Measurements from ENCODE around the gene FNDC8.
A peak's percentile ranks its signal among the peaks of the same experiment; 100 is the strongest.
"Not testable (repeated sequence)": the region's sequence is repeated elsewhere in the genome, so short reads cannot be mapped to it uniquely, and the experiment has no call there.

Gene FNDC8

DNA sequence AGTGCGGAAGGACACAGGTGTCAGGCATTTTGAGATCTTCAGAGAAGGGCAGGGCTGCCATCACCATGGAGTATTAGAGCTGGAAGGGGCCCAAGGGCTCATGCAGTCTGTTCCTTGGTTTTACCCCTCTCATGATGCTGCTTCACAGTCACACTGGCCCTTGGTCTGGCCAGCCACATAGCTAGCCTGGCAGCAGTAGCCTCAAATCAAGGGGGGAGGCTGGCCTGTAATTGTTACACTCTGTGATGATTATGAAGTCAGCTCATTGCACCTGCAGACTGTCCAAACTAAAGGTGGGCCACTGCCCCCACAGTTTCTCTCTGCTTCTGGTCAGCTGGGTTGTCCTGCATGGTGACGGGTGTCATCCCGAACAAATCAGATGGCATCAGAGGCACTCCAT is at the start of gene FNDC8:
TSS of gene FNDC8 (plus strand) at position 301 of the 400 bp plus-strand sequence. CDS start at position 380, 79 bp downstream.
- DNase-seq = no peak

- DNase-seq = no peak
Measured at GRCh38 chr17:35073183-35073790, 48.1 kb upstream of the FNDC8 start.

- no peak for DNase-seq
Measured at GRCh38 chr17:35073991-35074627, 47.3 kb upstream of the FNDC8 start.

- no peak for DNase-seq
Measured at GRCh38 chr17:35074711-35075707, 46.4 kb upstream of the FNDC8 start.

GRCh38 chr17:35076874-35077273 is 44.5 kb upstream of the FNDC8 start:
- no peak for DNase-seq

- no peak for DNase-seq
Measured at GRCh38 chr17:35079547-35080423, 41.6 kb upstream of the FNDC8 start.

- no peak for DNase-seq
Measured at GRCh38 chr17:35080536-35080935, 40.9 kb upstream of the FNDC8 start.

DNA sequence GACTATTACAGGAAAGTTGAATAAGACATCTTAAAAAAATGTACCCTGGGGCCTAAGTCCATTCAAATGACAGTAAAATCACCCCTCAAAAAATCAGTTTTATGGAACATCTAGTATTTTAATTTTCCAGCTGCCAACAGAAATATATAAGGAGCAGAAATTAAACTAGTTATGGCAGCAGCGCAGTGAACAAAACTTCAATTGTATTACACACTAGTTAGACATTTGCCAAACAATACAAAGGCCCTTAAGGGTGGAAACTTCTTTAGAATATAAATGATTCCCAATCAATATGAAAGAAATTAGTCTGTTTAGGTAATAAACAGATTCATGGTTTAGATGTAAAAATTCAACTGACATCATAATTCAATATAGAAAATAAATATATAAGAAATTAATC is 39.8 kb upstream of the FNDC8 start:
- DNase-seq = no peak

DNA sequence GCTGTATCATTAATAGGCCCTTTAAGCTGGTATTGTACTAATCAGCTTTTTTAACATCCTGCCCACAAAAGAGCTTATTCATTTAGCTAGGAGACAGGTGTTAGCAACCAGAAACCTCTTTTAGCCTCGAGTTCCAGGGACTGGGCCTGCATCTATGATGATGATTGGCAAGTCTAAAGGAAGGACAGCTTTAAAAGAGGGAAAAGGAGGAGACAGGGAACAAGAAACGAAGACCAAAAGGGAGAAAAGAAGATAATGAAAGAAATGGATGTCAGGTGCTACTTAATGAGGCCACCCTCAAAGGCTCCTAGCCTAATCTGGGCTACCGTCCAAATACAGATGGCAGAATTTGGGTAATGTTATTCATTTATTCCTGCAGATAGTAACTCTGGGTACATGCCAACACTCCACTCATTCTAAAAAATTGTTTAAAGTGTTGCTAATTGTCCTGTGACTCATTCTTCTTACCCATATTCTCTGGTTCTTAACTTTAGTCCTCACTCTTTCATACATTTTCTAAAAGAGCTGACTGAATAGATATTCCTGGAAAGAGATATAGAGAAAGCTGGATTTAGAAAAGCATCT is 39.2 kb upstream of the FNDC8 start:
- DNase-seq = no peak

DNA sequence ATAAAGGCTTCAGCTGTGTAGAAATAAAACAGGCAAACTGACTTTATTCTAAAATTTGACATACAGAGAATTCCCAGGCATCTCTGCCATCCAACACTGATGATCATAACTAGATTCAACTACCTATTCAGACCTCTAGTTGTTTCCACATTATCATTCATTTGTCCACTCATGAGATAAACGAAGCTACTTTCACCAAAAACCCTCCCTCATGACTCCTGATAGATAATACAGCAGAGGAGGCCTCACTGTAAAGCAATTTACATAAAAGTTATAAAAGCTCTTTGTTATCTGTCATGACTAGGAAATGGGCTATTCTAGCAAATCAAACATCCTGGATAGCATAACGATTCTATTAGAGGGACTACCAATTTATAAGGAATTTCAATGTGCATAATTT is 38.3 kb upstream of the FNDC8 start:
- no peak for DNase-seq

DNA sequence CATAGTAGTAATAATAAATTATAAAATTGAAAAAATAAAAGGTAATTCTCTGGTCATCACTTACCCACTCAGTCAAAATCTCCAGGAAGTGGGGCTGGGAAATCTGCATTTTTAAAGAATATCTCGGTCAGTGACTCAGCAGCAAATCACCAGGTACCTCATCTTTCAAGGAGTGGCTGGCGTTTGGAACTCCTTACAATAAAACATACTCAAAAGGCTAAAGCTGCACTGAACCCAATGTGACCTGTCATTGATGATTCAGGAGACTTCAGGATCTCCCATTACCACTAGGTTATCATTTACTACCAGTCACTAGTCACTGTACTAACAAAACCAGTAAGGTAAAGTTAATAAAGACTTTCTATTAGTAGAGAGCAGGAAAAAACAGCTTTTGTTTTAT is 36.4 kb upstream of the FNDC8 start:
- no peak for DNase-seq

GRCh38 chr17:35086164-35086563 is 35.3 kb upstream of the FNDC8 start:
- DNase-seq = no peak

DNA sequence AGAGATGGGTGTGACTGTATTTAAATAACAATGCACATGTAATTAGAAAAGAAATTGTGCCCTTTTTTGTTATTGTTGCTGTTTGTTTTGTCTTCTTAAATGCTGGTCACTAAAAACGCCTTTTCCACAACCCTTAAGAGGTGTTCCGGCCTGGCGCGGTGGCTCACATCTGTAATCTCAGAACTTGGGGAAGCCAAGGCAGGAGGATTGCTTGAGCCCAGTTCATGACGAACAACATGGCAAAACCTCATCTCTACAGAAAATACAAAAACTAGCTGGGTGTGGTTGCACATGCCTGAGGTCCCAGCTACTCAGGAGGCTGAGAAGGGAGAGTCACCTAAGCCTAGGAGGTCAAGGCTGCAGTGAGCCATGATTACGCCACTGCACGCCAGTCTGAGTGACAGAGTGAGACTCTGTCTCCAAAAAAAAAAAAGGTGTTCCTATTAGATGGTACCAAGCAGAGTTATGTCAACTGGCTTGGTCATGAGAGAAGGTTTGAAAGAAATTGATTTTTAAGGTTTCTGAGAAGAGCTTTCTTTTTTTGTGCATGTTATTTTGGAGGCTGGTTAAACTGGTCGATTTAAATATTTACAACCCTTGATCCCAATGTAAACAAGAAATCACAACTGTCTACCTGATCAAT is 34.4 kb upstream of the FNDC8 start:
- no peak for DNase-seq

- no peak for DNase-seq
Measured at GRCh38 chr17:35087731-35088355, 33.6 kb upstream of the FNDC8 start.

DNA sequence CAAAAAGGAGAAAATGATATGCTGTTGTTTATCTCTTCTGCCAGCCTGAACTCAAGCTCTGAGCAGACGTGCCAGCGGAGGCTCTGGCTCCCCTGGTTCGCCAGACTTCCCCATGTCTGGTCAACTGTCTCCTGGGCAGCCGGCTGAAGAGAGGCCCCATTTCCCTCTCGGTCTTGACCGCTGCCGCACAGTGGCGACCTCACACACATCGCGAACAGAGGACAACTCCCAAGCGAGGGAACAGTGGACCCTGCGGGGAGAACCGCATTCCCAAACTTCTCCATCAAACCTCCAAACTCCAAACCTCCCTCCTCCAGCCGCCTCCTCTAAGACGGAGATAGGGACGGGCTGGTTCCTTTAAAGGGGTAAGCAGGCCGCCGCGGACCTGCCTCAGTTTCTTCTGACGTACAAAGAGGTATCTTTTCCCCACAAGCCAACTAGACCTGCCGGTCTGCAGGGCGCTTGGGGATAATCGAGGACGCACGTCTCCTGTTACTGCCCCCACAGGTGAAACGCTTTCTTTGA is 33.0 kb upstream of the FNDC8 start:
- DNase-seq = no peak

- peak; percentile 9 for DNase-seq
Measured at GRCh38 chr17:35088881-35089585, 32.4 kb upstream of the FNDC8 start.

GRCh38 chr17:35089586-35090296 is 31.7 kb upstream of the FNDC8 start:
- peak; percentile 15 for DNase-seq

DNA sequence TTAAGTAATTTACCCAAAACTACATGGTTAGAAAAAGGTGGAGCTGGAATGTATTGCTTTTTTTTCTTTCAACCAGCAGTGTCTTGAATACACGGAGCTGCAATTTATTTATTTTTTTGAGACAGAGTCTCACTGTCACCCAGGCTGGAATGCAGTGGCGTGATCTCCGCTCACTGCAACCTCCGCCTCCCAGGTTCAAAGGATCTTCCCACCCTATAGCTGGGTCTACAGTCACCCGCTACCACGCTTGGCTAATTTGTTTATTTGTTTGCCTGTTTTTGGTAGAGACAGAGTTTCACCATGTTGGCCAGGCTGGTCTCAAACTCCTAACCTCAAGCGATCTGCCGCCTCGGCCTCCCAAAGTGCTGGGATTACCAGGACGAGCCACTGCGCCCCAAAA is 30.7 kb upstream of the FNDC8 start:
- DNase-seq = not testable (repeated sequence)

DNA sequence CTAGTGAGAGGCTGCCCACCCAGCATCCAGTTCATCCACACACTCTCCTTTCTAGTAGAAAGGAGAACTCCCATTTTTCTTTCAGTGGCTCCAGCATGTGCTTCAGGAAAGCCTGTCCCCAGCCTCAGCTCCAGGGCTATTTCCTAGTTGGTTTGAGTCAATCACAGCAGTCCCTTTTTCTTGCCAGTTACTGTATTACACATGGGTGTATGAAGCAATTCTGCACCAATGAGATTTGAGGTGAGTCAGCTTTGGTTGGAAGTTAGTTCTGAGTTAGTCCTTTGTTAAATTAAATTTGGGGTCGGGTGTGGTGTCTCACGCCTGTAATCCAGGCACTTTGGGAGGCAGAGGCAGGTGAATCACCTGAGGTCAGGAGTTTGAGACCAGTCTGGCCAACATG is 26.5 kb upstream of the FNDC8 start:
- no peak for DNase-seq

GRCh38 chr17:35095741-35096140 is 25.7 kb upstream of the FNDC8 start:
- no peak for DNase-seq

Measured in GF-D8 (cell line).